Ascending aorta (tissue), 2 donors: ENCODE measurements around the gene COL6A1. TPM values are rescaled to one million over a fixed set of nuclear protein-coding genes. Genes with fewer than 3 reads are reported as not detected.
"Not testable (repeated sequence)": the region's sequence is repeated elsewhere in the genome, so short reads cannot be mapped to it uniquely, and the experiment has no call there.

ENCODE experiments used
- DNase-seq, 2 donors: peaks; one replicate each; pipeline ENCODE4 v3.0.0-alpha.2; 2019; ENCODE audit warnings: low spot score in 2 of 2
- H3K27ac ChIP-seq, 2 donors: fragments of 200-600 bp; sonication (generic); one replicate each; pipeline ENCODE4 v1.5.1; 2016 to 2017; ENCODE audit warnings: mild to moderate bottlenecking in 1 of 2
- H3K27me3 ChIP-seq: fragments of 200-600 bp; sonication (generic); one replicate; pipeline ENCODE4 v1.5.1; 2017
- H3K36me3 ChIP-seq, 2 donors: fragments of 200-600 bp; sonication (generic); one replicate each; pipeline ENCODE4 v1.5.1; 2016
- H3K4me1 ChIP-seq, 2 donors: fragments of 200-600 bp; sonication (generic); one replicate each; pipeline ENCODE4 v1.5.1; 2016 to 2017; ENCODE audit warnings: mild to moderate bottlenecking in 1 of 2
- H3K4me3 ChIP-seq, 2 donors: fragments of 200-600 bp; sonication (generic); one replicate each; pipeline ENCODE4 v1.5.1; 2016 to 2017; ENCODE audit warnings: mild to moderate bottlenecking in 1 of 2
- H3K9me3 ChIP-seq, 2 donors: fragments of 200-600 bp; sonication (generic); one replicate each; pipeline ENCODE4 v1.5.1; 2016
- CTCF ChIP-seq, 3 experiments: fragments of 200-600 bp in 2 of 3; fragments of 450-650 bp in 1 of 3; sonication (generic) in 2 of 3; IDR thresholded peaks; one replicate each; pipeline ENCODE4 v1.5.1; 2016 to 2019; ENCODE audit warnings: antibody characterized with exemption in 3 of 3, mild to moderate bottlenecking in 1 of 3, moderate library complexity in 1 of 3
- intact Hi-C: fragments of 100-400 bp; cut with DNase I; formaldehyde crosslinking; loops from one replicate; pipeline ENCODE4 v1.15.1; 2023
- total RNA-seq: library from RNA; depleted of rRNA; stranded (reverse); fragments of >200 nt; gene quantifications from one replicate; pipeline ENCODE4 v1.1.0, GENCODE V29; 2016

Gene COL6A1
- total RNA-seq, 1 donor from 2014 or later, result 1,564 TPM

- intact Hi-C loops, result no loop called here
- H3K9me3 ChIP-seq, result no peaks in the 10 kb centered on the region
- no peak for DNase-seq
- TF ChIP-seq CTCF (IDR thresholded peaks at IDR 0.05), result no peak
- no peak overlapping the region for H3K27ac ChIP-seq
- no peaks in the 10 kb centered on the region for H3K36me3 ChIP-seq
- no peaks in the 10 kb centered on the region for H3K27me3 ChIP-seq
- peaks cover 8 to 25% of the 10 kb centered on the region in 2 donors for H3K4me1 ChIP-seq
- H3K4me3 ChIP-seq, result no peak overlapping the region
Measured at GRCh38 chr21:45947716-45948255, 33.8 kb upstream of the COL6A1 start.

GRCh38 chr21:45948576-45949141 lies 32.9 kb upstream of the COL6A1 start:
- no peak for TF ChIP-seq CTCF (IDR thresholded peaks at IDR 0.05)
- intact Hi-C loops, result no loop called here
- no peak overlapping the region for H3K4me3 ChIP-seq
- H3K9me3 ChIP-seq, result no peaks in the 10 kb centered on the region
- no peaks in the 10 kb centered on the region for H3K27me3 ChIP-seq
- peaks cover 11 to 34% of the 10 kb centered on the region in 2 donors for H3K4me1 ChIP-seq
- no peak for DNase-seq
- peak overlapping the region; percentile 66 to 72 for H3K27ac ChIP-seq
- no peaks in the 10 kb centered on the region for H3K36me3 ChIP-seq

- peak overlapping the region in 1 of 2 donors; percentile 23 for H3K4me3 ChIP-seq
- TF ChIP-seq CTCF (IDR thresholded peaks at IDR 0.05), result no peak
- no peak for DNase-seq
- H3K4me1 ChIP-seq, result peaks cover 14 to 43% of the 10 kb centered on the region in 2 donors
- no peaks in the 10 kb centered on the region for H3K9me3 ChIP-seq
- intact Hi-C loops, result loop anchor here (5.0 kb wide), 1 partner anchor 1078 kb away; the partner anchor contains the start of gene PTTG1IP
- peak overlapping the region; percentile 66 to 72 for H3K27ac ChIP-seq
- H3K27me3 ChIP-seq, result no peaks in the 10 kb centered on the region
- H3K36me3 ChIP-seq, result no peaks in the 10 kb centered on the region
Measured at GRCh38 chr21:45949928-45950739, 31.4 kb upstream of the COL6A1 start.

- peaks cover 14 to 43% of the 10 kb centered on the region in 2 donors for H3K4me1 ChIP-seq
- H3K4me3 ChIP-seq, result peak overlapping the region in 1 of 2 donors; percentile 23
- intact Hi-C loops, result loop anchor here (5.0 kb wide), 1 partner anchor 1079 kb away; the partner anchor contains the start of gene PTTG1IP
- TF ChIP-seq CTCF (IDR thresholded peaks at IDR 0.05), result no peak
- H3K36me3 ChIP-seq, result no peaks in the 10 kb centered on the region
- no peaks in the 10 kb centered on the region for H3K9me3 ChIP-seq
- H3K27me3 ChIP-seq, result no peaks in the 10 kb centered on the region
- peak overlapping the region; percentile 66 to 72 for H3K27ac ChIP-seq
- peak in 1 of 2 donors; percentile 90 for DNase-seq
Measured at GRCh38 chr21:45950740-45951515, 30.6 kb upstream of the COL6A1 start.

GRCh38 chr21:45951676-45952075 lies 29.9 kb upstream of the COL6A1 start:
- H3K9me3 ChIP-seq, result no peaks in the 10 kb centered on the region
- no peak for TF ChIP-seq CTCF (IDR thresholded peaks at IDR 0.05)
- intact Hi-C loops, result loop anchor here (5.0 kb wide), 1 partner anchor 1079 kb away; the partner anchor contains the start of gene PTTG1IP
- no peaks in the 10 kb centered on the region for H3K36me3 ChIP-seq
- peak overlapping the region; percentile 66 to 96 for H3K27ac ChIP-seq
- no peaks in the 10 kb centered on the region for H3K27me3 ChIP-seq
- no peak overlapping the region for H3K4me3 ChIP-seq
- H3K4me1 ChIP-seq, result peaks cover 14 to 47% of the 10 kb centered on the region in 2 donors
- no peak for DNase-seq

GRCh38 chr21:45952527-45952926 lies 29.0 kb upstream of the COL6A1 start:
- not testable (repeated sequence) for DNase-seq, H3K27me3 ChIP-seq, H3K36me3 ChIP-seq, H3K9me3 ChIP-seq, H3K4me3 ChIP-seq
- intact Hi-C loops, result loop anchor here (5.0 kb wide), 1 partner anchor 1080 kb away; the partner anchor contains the start of gene PTTG1IP
- H3K4me1 ChIP-seq, result peaks cover 14 to 53% of the 10 kb centered on the region in 2 donors
- H3K27ac ChIP-seq, result peak overlapping the region; percentile 93 to 96
